ENCODE measurements around the gene SAPCD2.

Gene SAPCD2

DNA sequence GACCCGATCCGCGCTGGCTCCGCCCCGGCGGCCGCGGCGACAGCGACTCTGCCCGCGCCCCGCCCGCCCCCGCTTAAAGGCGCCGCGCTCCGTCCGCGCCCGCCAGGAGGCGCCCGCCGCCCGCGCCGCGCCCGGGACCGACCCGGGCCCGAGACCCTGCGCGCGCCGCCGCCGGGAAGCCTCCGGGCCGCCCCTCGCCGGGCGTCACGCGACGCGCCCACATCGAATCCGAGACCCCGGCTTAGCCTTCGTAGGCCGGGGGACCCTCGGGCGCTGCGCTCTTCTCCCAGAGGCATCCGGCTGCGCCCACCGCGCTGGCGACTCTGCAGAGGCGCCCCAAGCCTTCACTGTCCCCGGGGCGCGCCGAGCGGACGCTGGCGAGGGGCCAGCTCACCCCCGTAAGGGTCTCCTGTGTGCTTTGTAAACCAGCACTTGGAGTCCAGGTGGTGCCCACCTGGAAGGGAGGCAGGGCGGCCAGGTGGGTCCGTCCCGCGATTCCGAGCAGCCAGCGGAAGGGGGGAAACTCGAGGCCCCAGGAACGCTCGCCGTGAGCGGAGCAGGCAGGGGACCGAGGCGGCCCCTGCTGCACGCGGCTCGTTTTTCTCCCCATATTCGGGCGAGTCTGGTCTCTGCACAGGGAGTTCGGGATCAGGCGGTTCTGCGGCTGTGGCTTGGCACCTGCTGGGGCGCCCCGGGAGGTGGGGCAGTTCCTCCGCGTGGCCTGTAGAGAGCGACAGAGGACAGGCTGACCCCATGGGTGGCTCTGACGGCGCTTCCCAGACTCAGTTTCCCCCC lies 41.9 kb downstream of the SAPCD2 start:
- Histone ChIP-seq H3K9me3 (no peaks in the 10 kb centered on the region), H3K4me1 (ENCODE audit: control insufficient read depth in 1 of 2, insufficient read depth in 1 of 2, low read depth in 1 of 2, low read length in 1 of 2) (peaks cover 53 to 57% of the 10 kb centered on the region in 2 experiments), H3K27ac (peak overlapping the region; percentile 91), H3K27me3 (peaks cover 10% of the 10 kb centered on the region), H3K36me3 (peaks cover 17% of the 10 kb centered on the region), H3K4me3 (ENCODE audit: low read depth in 1 of 2, low read length in 1 of 2) (peak overlapping the region; percentile 83 to 86)
- TF ChIP-seq, protein P1, sequence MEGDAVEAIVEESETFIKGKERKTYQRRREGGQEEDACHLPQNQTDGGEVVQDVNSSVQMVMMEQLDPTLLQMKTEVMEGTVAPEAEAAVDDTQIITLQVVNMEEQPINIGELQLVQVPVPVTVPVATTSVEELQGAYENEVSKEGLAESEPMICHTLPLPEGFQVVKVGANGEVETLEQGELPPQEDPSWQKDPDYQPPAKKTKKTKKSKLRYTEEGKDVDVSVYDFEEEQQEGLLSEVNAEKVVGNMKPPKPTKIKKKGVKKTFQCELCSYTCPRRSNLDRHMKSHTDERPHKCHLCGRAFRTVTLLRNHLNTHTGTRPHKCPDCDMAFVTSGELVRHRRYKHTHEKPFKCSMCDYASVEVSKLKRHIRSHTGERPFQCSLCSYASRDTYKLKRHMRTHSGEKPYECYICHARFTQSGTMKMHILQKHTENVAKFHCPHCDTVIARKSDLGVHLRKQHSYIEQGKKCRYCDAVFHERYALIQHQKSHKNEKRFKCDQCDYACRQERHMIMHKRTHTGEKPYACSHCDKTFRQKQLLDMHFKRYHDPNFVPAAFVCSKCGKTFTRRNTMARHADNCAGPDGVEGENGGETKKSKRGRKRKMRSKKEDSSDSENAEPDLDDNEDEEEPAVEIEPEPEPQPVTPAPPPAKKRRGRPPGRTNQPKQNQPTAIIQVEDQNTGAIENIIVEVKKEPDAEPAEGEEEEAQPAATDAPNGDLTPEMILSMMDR (IDR thresholded peaks at IDR 0.05) = peak; percentile 67

DNA sequence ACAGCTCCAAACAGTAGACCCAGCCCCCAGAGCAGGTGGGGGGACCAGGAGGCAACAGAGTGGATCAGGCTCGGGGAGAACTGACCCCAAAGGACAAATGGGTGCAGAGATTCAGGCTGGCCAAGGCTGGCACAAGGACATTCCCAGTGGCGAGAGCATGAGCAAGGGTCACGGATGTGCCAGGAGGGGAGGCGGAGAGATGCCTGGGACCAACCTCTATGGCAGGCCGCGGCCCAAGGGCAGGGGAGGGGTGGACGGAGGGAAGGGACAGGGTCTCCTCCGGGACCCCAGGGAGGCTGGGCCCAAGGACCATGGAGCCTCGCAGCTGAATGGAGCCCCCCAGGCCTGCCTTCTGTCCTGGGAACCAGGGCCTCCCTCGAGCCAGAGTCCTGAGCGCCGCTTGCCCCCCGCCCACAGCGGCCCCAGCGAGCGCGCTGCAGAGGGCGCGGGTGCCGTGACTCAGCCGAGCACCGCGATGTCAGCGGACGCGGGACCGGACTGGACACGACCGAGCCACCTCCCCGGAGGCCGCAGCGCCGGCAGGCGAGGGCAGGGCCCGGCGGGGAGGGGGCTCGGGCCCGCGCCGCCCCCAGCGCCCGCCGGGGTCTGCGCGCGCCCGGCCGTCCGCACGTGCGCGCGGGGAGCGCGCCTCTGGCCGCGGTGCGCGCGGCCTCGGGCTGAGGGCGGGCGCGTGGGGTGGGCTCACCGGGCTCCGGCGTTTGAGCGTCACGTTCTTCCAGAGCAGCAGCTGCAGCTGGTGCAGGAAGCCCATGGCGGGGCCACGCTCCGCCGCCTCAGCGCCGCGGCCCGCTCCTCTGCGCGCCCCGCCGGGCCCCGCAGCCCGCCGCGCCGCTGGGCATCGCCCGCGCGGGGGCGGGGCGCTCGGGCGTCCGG lies 42.7 kb downstream of the SAPCD2 start, which contains the start of gene ABCA2:
TSS of gene ABCA2 (minus strand) at position 869 of the 894 bp plus-strand sequence. CDS start at position 772, 97 bp downstream.
- peak within 1 kb of the TSS; percentile 91 for H3K27ac ChIP-seq
- H3K4me3 ChIP-seq (ENCODE audit: low read depth in 1 of 2, low read length in 1 of 2) = peak within 1 kb of the TSS; percentile 83 to 86
- peaks cover 44 to 49% of the 10 kb centered on the region in 2 experiments for H3K4me1 ChIP-seq (ENCODE audit: control insufficient read depth in 1 of 2, insufficient read depth in 1 of 2, low read depth in 1 of 2, low read length in 1 of 2)
- H3K9me3 ChIP-seq = no peaks in the 10 kb centered on the region
- peaks cover 10% of the 10 kb centered on the region for H3K27me3 ChIP-seq
- peaks cover 20% of the 10 kb centered on the region for H3K36me3 ChIP-seq
- TF ChIP-seq, protein P1 (IDR thresholded peaks at IDR 0.05) = no peak

DNA sequence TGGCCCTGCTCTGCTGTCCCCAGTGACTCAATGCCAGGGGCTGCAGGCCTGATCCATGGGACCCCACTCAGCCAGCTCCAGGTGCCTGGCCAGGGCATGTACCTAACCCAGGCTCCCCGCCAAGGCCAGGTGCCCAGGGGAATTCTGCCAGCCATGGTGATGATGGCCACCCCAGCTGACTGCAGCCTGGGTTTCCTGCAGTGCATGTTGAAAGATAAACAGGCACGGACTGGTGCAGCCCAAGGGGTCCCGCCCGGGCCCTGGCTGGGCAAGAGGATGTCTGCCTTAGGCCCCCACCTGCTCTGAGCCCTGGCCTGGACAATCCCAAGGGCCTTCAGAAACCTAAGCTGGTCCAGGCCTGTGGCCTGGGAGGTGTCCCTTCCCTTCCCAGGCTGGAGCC lies 43.5 kb downstream of the SAPCD2 start:
- TF ChIP-seq, protein P1 (IDR thresholded peaks at IDR 0.05) = no peak
- Histone ChIP-seq H3K36me3 (peaks cover 26% of the 10 kb centered on the region), H3K27ac (no peak overlapping the region), H3K9me3 (no peaks in the 10 kb centered on the region), H3K4me1 (ENCODE audit: control insufficient read depth in 1 of 2, insufficient read depth in 1 of 2, low read depth in 1 of 2, low read length in 1 of 2) (peaks cover 36 to 41% of the 10 kb centered on the region in 2 experiments), H3K27me3 (peaks cover 10% of the 10 kb centered on the region), H3K4me3 (ENCODE audit: low read depth in 1 of 2, low read length in 1 of 2) (no peak overlapping the region)

DNA sequence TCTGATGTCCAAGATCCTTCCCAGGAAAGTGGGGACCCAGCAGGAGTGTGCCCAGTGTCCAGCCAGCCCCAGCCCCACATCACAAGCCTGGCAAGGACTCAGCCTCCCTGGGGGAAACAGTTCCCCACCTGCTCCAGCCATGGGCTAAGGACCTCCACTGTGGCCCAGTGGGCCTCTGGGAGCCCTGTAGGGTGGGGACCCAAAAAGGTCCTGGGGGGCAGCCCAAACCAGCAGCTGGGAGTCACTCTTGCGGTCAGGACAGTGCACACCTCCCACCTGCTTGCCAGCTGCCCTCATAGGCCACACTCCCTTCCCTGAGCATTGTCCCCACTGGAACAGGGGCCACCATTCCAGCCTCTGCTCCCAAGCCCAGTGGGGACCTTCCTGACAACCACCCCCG lies 44.0 kb downstream of the SAPCD2 start:
- TF ChIP-seq, protein P1 (IDR thresholded peaks at IDR 0.05) = no peak
- no peak overlapping the region for H3K27ac ChIP-seq
- H3K4me3 ChIP-seq (ENCODE audit: low read depth in 1 of 2, low read length in 1 of 2) = no peak overlapping the region
- H3K36me3 ChIP-seq = peaks cover 28% of the 10 kb centered on the region
- H3K27me3 ChIP-seq = peaks cover 10% of the 10 kb centered on the region
- peaks cover 32 to 37% of the 10 kb centered on the region in 2 experiments for H3K4me1 ChIP-seq (ENCODE audit: control insufficient read depth in 1 of 2, insufficient read depth in 1 of 2, low read depth in 1 of 2, low read length in 1 of 2)
- no peaks in the 10 kb centered on the region for H3K9me3 ChIP-seq

DNA sequence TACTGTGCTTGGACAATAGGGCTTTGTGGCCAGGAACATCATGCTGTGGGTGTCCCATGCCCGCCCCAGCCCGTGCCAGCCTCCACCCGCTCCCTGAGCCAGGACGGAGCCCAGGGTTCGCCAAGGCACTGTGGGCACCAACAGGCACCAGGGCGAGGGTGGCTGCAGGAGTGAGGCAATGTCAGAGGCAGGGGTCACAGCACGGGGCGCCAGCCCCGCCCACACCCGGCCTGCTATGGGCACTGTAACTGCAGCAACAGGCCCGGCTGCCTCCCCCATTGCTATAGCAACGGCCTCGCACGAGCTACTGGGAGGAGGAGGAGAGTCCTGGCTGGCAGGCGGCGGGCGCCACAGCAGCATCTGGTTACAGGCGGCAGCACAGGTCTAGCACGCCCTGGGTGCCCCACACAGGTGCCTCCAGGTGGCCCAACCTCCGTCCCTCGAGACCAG lies 44.8 kb downstream of the SAPCD2 start:
- H3K27ac ChIP-seq = no peak overlapping the region

More for the DNA sequence above, 44.8 kb downstream of the SAPCD2 start:
- Histone ChIP-seq H3K4me3 (ENCODE audit: low read depth in 1 of 2, low read length in 1 of 2) (no peak overlapping the region), H3K27me3 (peaks cover 10% of the 10 kb centered on the region), H3K4me1 (ENCODE audit: control insufficient read depth in 1 of 2, insufficient read depth in 1 of 2, low read depth in 1 of 2, low read length in 1 of 2) (peaks cover 26 to 28% of the 10 kb centered on the region in 2 experiments), H3K36me3 (peaks cover 28% of the 10 kb centered on the region), H3K9me3 (no peaks in the 10 kb centered on the region)
- TF ChIP-seq, protein P1 (IDR thresholded peaks at IDR 0.05) = no peak
